Smooth muscle cell (in vitro differentiated cells): ENCODE results near the gene KCTD17. TPM values are rescaled to one million over a fixed set of nuclear protein-coding genes. Genes with fewer than 3 reads are reported as not detected.
A peak's percentile ranks its signal among the peaks of the same experiment; 100 is the strongest.

Source experiments
- DNase-seq: peaks from one replicate; lab custom pipeline; 2025; ENCODE audit not compliant: unreplicated experiment; lab: John Stamatoyannopoulos, UW
- H2AFZ ChIP-seq: fragments of 200-600 bp; sonication (generic); 2 replicates; pipeline ENCODE4 v1.6.0; 2016; ENCODE audit warnings: antibody characterized with exemption, low read depth, mild to moderate bottlenecking
- H3F3A ChIP-seq: fragments of 200-600 bp; sonication (generic); 2 replicates; pipeline ENCODE4 v1.6.0; 2017; ENCODE audit warnings: antibody characterized with exemption, low read depth
- H3K27ac ChIP-seq: fragments of 200-600 bp; sonication (generic); 2 replicates; pipeline ENCODE4 v1.5.1; 2016; ENCODE audit warnings: low read depth, mild to moderate bottlenecking
- H3K27me3 ChIP-seq: fragments of 200-600 bp; sonication (generic); 2 replicates; pipeline ENCODE4 v1.6.1; 2016; ENCODE audit warnings: low read depth, mild to moderate bottlenecking
- H3K36me3 ChIP-seq: fragments of 200-600 bp; sonication (generic); 2 replicates; pipeline ENCODE4 v1.5.1; 2016; ENCODE audit warnings: low read depth
- H3K4me1 ChIP-seq: fragments of 200-600 bp; sonication (generic); 2 replicates; pipeline ENCODE4 v1.5.1; 2016; ENCODE audit warnings: low read depth
- H3K4me2 ChIP-seq: fragments of 200-600 bp; sonication (generic); 2 replicates; pipeline ENCODE4 v1.6.0; 2016; ENCODE audit warnings: mild to moderate bottlenecking
- H3K4me3 ChIP-seq: fragments of 200-600 bp; sonication (generic); 2 replicates; pipeline ENCODE4 v1.5.1; 2016; ENCODE audit warnings: mild to moderate bottlenecking
- H3K79me2 ChIP-seq: fragments of 200-600 bp; sonication (generic); 2 replicates; pipeline ENCODE4 v1.6.0; 2016; ENCODE audit warnings: low read depth, mild to moderate bottlenecking
- H3K9ac ChIP-seq: fragments of 200-600 bp; sonication (generic); 2 replicates; pipeline ENCODE4 v1.6.0; 2016; ENCODE audit warnings: low read depth
- H3K9me3 ChIP-seq: fragments of 200-600 bp; sonication (generic); replicated peaks from 2 replicates; pipeline ENCODE4 v1.5.1; 2016; ENCODE audit warnings: low read depth
- H4K20me1 ChIP-seq: fragments of 200-600 bp; sonication (generic); 2 replicates; pipeline ENCODE4 v1.6.0; 2016; ENCODE audit warnings: low read depth
- CTCF ChIP-seq: fragments of 200-600 bp; sonication (generic); IDR thresholded peaks from 2 replicates; pipeline ENCODE4 v1.5.1; 2017; ENCODE audit warnings: borderline replicate concordance, mild to moderate bottlenecking, antibody characterized with exemption; ENCODE audit not compliant: insufficient read depth, poor library complexity, severe bottlenecking
- WGBS: methylation state at CpG from one replicate; pipeline ENCODE4 v1.1.7; 2016; ENCODE audit warnings: low lambda C conversion rate; 5-methylcytosine and 5-hydroxymethylcytosine counted together
- polyA plus RNA-seq: library from polyadenylated mRNA; unstranded; fragments of >200 nt; fragmentation: Nextera tagmentation; extraction: Ambion mirVana; gene quantifications from 2 replicates; pipeline ENCODE4 v1.2.1, GENCODE V29; 2016
- total RNA-seq: library from RNA; depleted of rRNA; stranded (reverse); fragments of >200 nt; gene quantifications from 2 replicates; pipeline ENCODE4 v1.2.3, GENCODE V29; 2014

KCTD17 gene
- total and polyA plus RNA-seq, 2 experiments from 2014 or later, result 20.0 to 36.9 TPM

- Histone ChIP-seq H3K4me3 (peak overlapping the region; percentile 90), H3K4me1 (peaks cover 9% of the 10 kb centered on the region), H3K27ac (peak overlapping the region; percentile 1), H3K79me2 (peaks cover 36% of the 10 kb centered on the region), H3K9me3 (no peaks in the 10 kb centered on the region), H3K9ac (peak overlapping the region; percentile 48), H4K20me1 (peaks cover 39% of the 10 kb centered on the region), H2AFZ (peak overlapping the region; percentile 0), H3K4me2 (peak overlapping the region; percentile 87), H3K36me3 (no peaks in the 10 kb centered on the region), H3K27me3 (no peaks in the 10 kb centered on the region), H3F3A (no peaks in the 10 kb centered on the region)
- no peak for TF ChIP-seq CTCF
- under 1% methylated on average over 33 of the region's 35 CpGs for WGBS
- DNase-seq, result peak; percentile 54
Measured at GRCh38 chr22:37018815-37019308, 32.7 kb upstream of the KCTD17 start.

- Histone ChIP-seq H3F3A (no peaks in the 10 kb centered on the region), H4K20me1 (peaks cover 42% of the 10 kb centered on the region), H2AFZ (peak within 1 kb of the TSS; percentile 92), H3K27me3 (no peaks in the 10 kb centered on the region), H3K4me3 (peak within 1 kb of the TSS; percentile 90), H3K9me3 (no peaks in the 10 kb centered on the region), H3K4me1 (peaks cover 9% of the 10 kb centered on the region), H3K27ac (peak within 1 kb of the TSS; percentile 1), H3K36me3 (no peaks in the 10 kb centered on the region), H3K4me2 (peak within 1 kb of the TSS; percentile 87), H3K79me2 (peaks cover 36% of the 10 kb centered on the region), H3K9ac (peak within 1 kb of the TSS; percentile 66)
- TF ChIP-seq CTCF, result peak; percentile 5
- DNase-seq, result peak; percentile 56
- WGBS, result under 1% methylated on average over 29 of the region's 107 CpGs
Measured at GRCh38 chr22:37019309-37020191, 32.0 kb upstream of the KCTD17 start, which contains the start of the genes MPST and TST. Gene MPST (plus strand): TSS chr22:37019742. CDS start chr22:37019837, 95 bp downstream. Gene TST (minus strand): TSS chr22:37019447. CDS start chr22:37018732, 715 bp downstream.

GRCh38 chr22:37020192-37020479 is 31.4 kb upstream of the KCTD17 start:
- no peak for DNase-seq
- Histone ChIP-seq H3F3A (no peaks in the 10 kb centered on the region), H3K36me3 (no peaks in the 10 kb centered on the region), H3K79me2 (peaks cover 36% of the 10 kb centered on the region), H3K9ac (peak overlapping the region; percentile 66), H4K20me1 (peaks cover 47% of the 10 kb centered on the region), H3K27me3 (no peaks in the 10 kb centered on the region), H3K4me3 (peak overlapping the region; percentile 90), H3K4me2 (peak overlapping the region; percentile 87), H3K27ac (no peak overlapping the region), H3K9me3 (no peaks in the 10 kb centered on the region), H2AFZ (peak overlapping the region; percentile 92), H3K4me1 (peaks cover 9% of the 10 kb centered on the region)
- 0% methylated on average over 5 of the region's 5 CpGs for WGBS
- TF ChIP-seq CTCF, result no peak
